HCT116 (cell line): Measurements from ENCODE around the gene ATP12A. TPM values are rescaled to one million over a fixed set of nuclear protein-coding genes. Genes with fewer than 3 reads are reported as not detected.

Experiments used
- ATAC-seq: fragments of 200-7000 bp; cut with Tn5 transposase; 2 replicates; pipeline ENCODE4 v1.9.1; 2020; ENCODE audit warnings: mild to moderate bottlenecking, moderate library complexity
- BruUV-seq: library from RNA; stranded (reverse); fragments of 400-500 nt; replicated peaks from 2 replicates; lab custom pipeline; 2021; lab: Mats Ljungman, UMichigan
- CTCF ChIA-PET: fragments of 300-600 bp; sonication (Branson Sonifier 250); formaldehyde crosslinking; loops from one replicate; lab custom pipeline; 2021; ENCODE audit warnings: antibody characterized with exemption; lab: Charles Lee
- POLR2A ChIA-PET: fragments of 300-600, 350-600 bp; sonication (Branson Sonifier 250); formaldehyde crosslinking; loops from one replicate; lab custom pipeline; 2021; ENCODE audit warnings: antibody characterized with exemption; lab: Charles Lee
- RAD21 ChIA-PET, 2 experiments: fragments of 300-600 bp; sonication (Branson Sonifier 250); formaldehyde crosslinking; loops; one replicate each; lab custom pipeline; 2023; ENCODE audit warnings: low total read pairs in 2 of 2; ENCODE audit not compliant: uncharacterized antibody in 2 of 2, unreplicated experiment in 2 of 2, low non-redundant PET in 1 of 2; lab: Charles Lee
- DNase-seq: peaks from one replicate; pipeline ENCODE4 v3.0.0-alpha.2; 2010; ENCODE audit warnings: low read depth, low spot score
- H2AFZ ChIP-seq: fragments of 200-600 bp; shearing (Covaris generic), sonication (generic); 2 replicates; pipeline ENCODE4 v1.6.1; 2017; ENCODE audit warnings: low read depth, mixed run types, mixed read lengths, antibody characterized with exemption, low read length; ENCODE audit not compliant: poor library complexity, severe bottlenecking
- H3K27ac ChIP-seq: 2 replicates; pipeline ENCODE4 v1.5.1; 2012; ENCODE audit warnings: low read depth, low read length
- H3K27me3 ChIP-seq: fragments of 200-600 bp; sonication (generic); 2 replicates; pipeline ENCODE4 v1.6.1; 2016; ENCODE audit warnings: mixed run types, low read length, mixed read lengths; ENCODE audit not compliant: insufficient read depth
- H3K36me3 ChIP-seq, 2 experiments: fragments of 200-500 bp in 1 of 2; fragments of 200-600 bp in 1 of 2; sonication (Bioruptor generic) in 1 of 2; sonication (generic) in 1 of 2; 2 replicates each; pipeline versions ENCODE4 v1.5.1 to v1.6.1; 2014 to 2016; ENCODE audit warnings: low read length in 2 of 2, inconsistent platforms in 1 of 2, mixed read lengths in 1 of 2, mixed run types in 1 of 2; ENCODE audit not compliant: insufficient read depth in 2 of 2, control insufficient read depth in 1 of 2
- H3K4me1 ChIP-seq, 2 experiments: fragments of 200-600 bp in 1 of 2; sonication (generic) in 1 of 2; 2 replicates each; pipeline versions ENCODE4 v1.5.1 to v1.6.1; 2012 to 2017; ENCODE audit warnings: low read length in 2 of 2, inconsistent platforms in 1 of 2, mild to moderate bottlenecking in 1 of 2, mixed read lengths in 1 of 2, mixed run types in 1 of 2, moderate library complexity in 1 of 2; ENCODE audit not compliant: insufficient read depth in 2 of 2, control insufficient read depth in 1 of 2
- H3K4me2 ChIP-seq: fragments of 200-600 bp; sonication (generic); 2 replicates; pipeline ENCODE4 v1.6.1; 2017; ENCODE audit warnings: mixed run types, low read length, mixed read lengths
- H3K4me3 ChIP-seq, 2 experiments: fragments of 200-600 bp in 1 of 2; sonication (generic) in 1 of 2; replicated peaks in 1 of 2; 2 replicates each; pipeline ENCODE4 v1.5.1; 2011 to 2016; ENCODE audit warnings: low read length in 2 of 2, control low read depth in 1 of 2, low read depth in 1 of 2, mild to moderate bottlenecking in 1 of 2, mixed read lengths in 1 of 2, mixed run types in 1 of 2
- H3K79me2 ChIP-seq: fragments of 200-600 bp; sonication (generic); 2 replicates; pipeline ENCODE4 v1.6.1; 2017; ENCODE audit warnings: mild to moderate bottlenecking, mixed run types, low read length, moderate library complexity, mixed read lengths; ENCODE audit not compliant: insufficient read depth
- H3K9ac ChIP-seq: fragments of 200-600 bp; sonication (generic); 2 replicates; pipeline ENCODE4 v1.6.1; 2016; ENCODE audit warnings: low read length, mixed read lengths
- H3K9me2 ChIP-seq: fragments of 200-600 bp; sonication (generic), shearing (Covaris generic); 2 replicates; pipeline ENCODE4 v1.6.1; 2017; ENCODE audit warnings: mixed run types, mild to moderate bottlenecking, moderate library complexity; ENCODE audit not compliant: insufficient read depth
- H3K9me3 ChIP-seq, 2 experiments: fragments of 200-500 bp in 1 of 2; fragments of 200-600 bp in 1 of 2; sonication (Bioruptor generic) in 1 of 2; sonication (generic) in 1 of 2; 2 replicates each; pipeline ENCODE4 v1.6.1; 2014 to 2017; ENCODE audit warnings: low read length in 2 of 2, mixed read lengths in 2 of 2, inconsistent platforms in 1 of 2, low read depth in 1 of 2, mild to moderate bottlenecking in 1 of 2, mixed run types in 1 of 2, moderate library complexity in 1 of 2; ENCODE audit not compliant: control insufficient read depth in 1 of 2, insufficient read depth in 1 of 2
- H4K20me1 ChIP-seq: fragments of 200-600 bp; sonication (generic), shearing (Covaris generic); 2 replicates; pipeline ENCODE4 v1.6.1; 2017; ENCODE audit warnings: mixed run types, mild to moderate bottlenecking, moderate library complexity; ENCODE audit not compliant: insufficient read depth
- CBX3 ChIP-seq: IDR thresholded peaks from 2 replicates; pipeline ENCODE4 v1.6.1; 2012; ENCODE audit warnings: low read depth
- CEBPB ChIP-seq: IDR thresholded peaks from 2 replicates; pipeline ENCODE4 v1.6.1; 2012; ENCODE audit warnings: low read depth
- ELF1 ChIP-seq: IDR thresholded peaks from 2 replicates; pipeline ENCODE4 v1.6.1; 2012; ENCODE audit warnings: low read depth, borderline replicate concordance
- EZH2 ChIP-seq: fragments of 200-600 bp; sonication (generic); IDR thresholded peaks from 2 replicates; pipeline ENCODE4 v1.6.1; 2017; ENCODE audit warnings: antibody characterized with exemption, mixed run types
- FOSL1 ChIP-seq: IDR thresholded peaks from 2 replicates; pipeline ENCODE4 v1.6.1; 2012; ENCODE audit warnings: low read depth
- JUND ChIP-seq: IDR thresholded peaks from 2 replicates; pipeline ENCODE4 v1.6.1; 2012
- POLR2A ChIP-seq: IDR thresholded peaks from 2 replicates; pipeline ENCODE4 v1.7.0; 2011; ENCODE audit warnings: borderline replicate concordance; ENCODE audit not compliant: insufficient read depth, insufficient read length; ENCODE audit errors: extremely low read depth
- POLR2AphosphoS5 ChIP-seq: IDR thresholded peaks from 2 replicates; pipeline ENCODE4 v1.6.1; 2011; ENCODE audit warnings: mild to moderate bottlenecking, low read depth, low read length, moderate library complexity
- RAD21 ChIP-seq: IDR thresholded peaks from 2 replicates; pipeline ENCODE4 v1.6.1; 2012; ENCODE audit warnings: low read depth, mild to moderate bottlenecking
- SP1 ChIP-seq: IDR thresholded peaks from 2 replicates; pipeline ENCODE4 v1.6.1; 2012; ENCODE audit warnings: low read depth
- SRF ChIP-seq: IDR thresholded peaks from 2 replicates; pipeline ENCODE4 v1.6.1; 2012; ENCODE audit warnings: low read depth
- TCF7L2 ChIP-seq: IDR thresholded peaks from 2 replicates; pipeline ENCODE4 v1.7.0; 2011; ENCODE audit warnings: borderline replicate concordance, inconsistent platforms; ENCODE audit not compliant: insufficient read depth, insufficient read length; ENCODE audit errors: extremely low read depth
- ZFX ChIP-seq: fragments of 450-650 bp; IDR thresholded peaks from 2 replicates; pipeline ENCODE4 v1.6.1; 2017
- intact Hi-C: fragments of 100-400 bp; cut with micrococcal nuclease; formaldehyde crosslinking; loops from 2 replicates; pipeline ENCODE4 v1.10.0; 2022
- total RNA-seq: library from RNA; stranded (reverse); gene quantifications from one replicate; pipeline ENCODE4 v1.2.1, GENCODE V29; 2021; ENCODE audit not compliant: unreplicated experiment
- TF ChIP-seq, protein P1 (sequence below), 3 experiments: fragments of 200-600 bp in 1 of 3; sonication (generic) in 1 of 3; IDR thresholded peaks in 2 of 3; conservative IDR thresholded peaks in 1 of 3; 2 replicates each; pipeline ENCODE4 v1.5.1; 2012 to 2017; ENCODE audit warnings: low read depth in 2 of 3, low read length in 2 of 3, antibody characterized with exemption in 1 of 3, borderline replicate concordance in 1 of 3, control low read depth in 1 of 3, mild to moderate bottlenecking in 1 of 3, mixed read lengths in 1 of 3, mixed run types in 1 of 3, moderate library complexity in 1 of 3; ENCODE audit not compliant: insufficient read depth in 1 of 3
- TF ChIP-seq, protein P2 (sequence below): IDR thresholded peaks from 2 replicates; pipeline ENCODE4 v1.6.1; 2012
- TF ChIP-seq, protein P3 (sequence below): IDR thresholded peaks from 2 replicates; pipeline ENCODE4 v1.6.1; 2012
- TF ChIP-seq, protein P4 (sequence below): IDR thresholded peaks from 2 replicates; pipeline ENCODE4 v1.6.1; 2011; ENCODE audit warnings: mild to moderate bottlenecking, low read length, moderate library complexity; ENCODE audit not compliant: insufficient replicate concordance; ENCODE audit errors: extremely low read depth

ATP12A gene
- total RNA-seq, 1 experiment from 2014 or later, result 0.30 TPM

DNA sequence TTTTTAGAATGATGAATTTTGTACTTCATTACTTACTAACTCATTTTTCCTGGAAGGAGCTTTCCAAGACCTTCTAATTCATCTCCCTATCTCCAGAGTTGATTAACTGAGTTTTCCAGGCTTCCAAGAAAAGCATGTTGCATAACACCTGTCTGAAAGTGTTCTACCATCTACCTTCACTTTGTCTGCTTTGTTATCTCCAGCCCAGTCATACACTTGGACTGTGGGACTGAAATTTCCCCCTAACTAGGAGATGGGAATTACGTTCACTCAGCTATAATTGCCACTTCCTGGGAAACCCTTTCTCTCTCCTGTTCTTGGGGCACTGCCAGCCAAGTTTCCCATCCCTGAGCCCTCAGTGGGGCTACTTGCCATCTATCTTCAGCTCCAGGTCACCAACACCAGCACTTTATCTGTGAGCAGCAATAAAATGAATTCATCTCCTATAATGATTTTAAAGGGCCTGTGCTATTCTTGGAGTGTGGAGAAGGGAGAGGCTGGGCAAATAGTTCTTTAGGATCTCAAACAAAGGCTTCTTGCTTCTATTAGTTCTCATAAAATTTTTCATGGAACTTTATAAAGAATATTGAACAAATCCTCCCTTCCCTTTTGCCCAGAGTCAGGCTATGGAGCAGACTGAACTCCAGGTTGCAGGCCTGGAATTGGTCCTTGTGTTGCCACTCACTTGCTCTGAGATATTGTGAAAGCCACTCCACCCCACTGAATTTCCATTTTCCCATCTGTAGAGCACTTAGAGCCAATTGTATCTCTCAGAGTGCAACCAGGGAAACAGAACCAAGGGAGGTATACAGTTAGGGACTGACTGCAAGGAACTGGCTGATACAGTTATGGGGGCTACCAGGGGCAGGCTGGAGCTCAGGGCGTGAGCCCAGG lies 17.8 kb upstream of the ATP12A start:
- Histone ChIP-seq H3K27ac (no peak overlapping the region), H2AFZ (no peak overlapping the region), H3K4me1 (peaks cover 0 to 11% of the 10 kb centered on the region in 2 experiments; a peak in 2 of 4 replicates), H3K36me3 (no peaks in the 10 kb centered on the region), H3K4me3 (no peak overlapping the region), H3K79me2 (no peaks in the 10 kb centered on the region), H4K20me1 (no peaks in the 10 kb centered on the region), H3K9ac (no peak overlapping the region), H3K4me2 (no peak overlapping the region), H3K27me3 (no peaks in the 10 kb centered on the region), H3K9me3 (no peaks in the 10 kb centered on the region), H3K9me2 (no peaks in the 10 kb centered on the region)
- DNase-seq (no peak), ATAC-seq (no peak)
- RAD21 ChIA-PET, result no interaction called here
- CTCF ChIA-PET, result no interaction called here
- no TSS peak for BruUV-seq
- intact Hi-C loops, result no loop called here
- TF ChIP-seq EZH2 (no peak), CEBPB (no peak), POLR2A (no peak), POLR2AphosphoS5 (no peak), JUND (no peak), SP1 (no peak), FOSL1 (no peak), CBX3 (no peak), RAD21 (no peak), SRF (no peak), TCF7L2 (no peak), ZFX (no peak), ELF1 (no peak)
- TF ChIP-seq, protein P1, sequence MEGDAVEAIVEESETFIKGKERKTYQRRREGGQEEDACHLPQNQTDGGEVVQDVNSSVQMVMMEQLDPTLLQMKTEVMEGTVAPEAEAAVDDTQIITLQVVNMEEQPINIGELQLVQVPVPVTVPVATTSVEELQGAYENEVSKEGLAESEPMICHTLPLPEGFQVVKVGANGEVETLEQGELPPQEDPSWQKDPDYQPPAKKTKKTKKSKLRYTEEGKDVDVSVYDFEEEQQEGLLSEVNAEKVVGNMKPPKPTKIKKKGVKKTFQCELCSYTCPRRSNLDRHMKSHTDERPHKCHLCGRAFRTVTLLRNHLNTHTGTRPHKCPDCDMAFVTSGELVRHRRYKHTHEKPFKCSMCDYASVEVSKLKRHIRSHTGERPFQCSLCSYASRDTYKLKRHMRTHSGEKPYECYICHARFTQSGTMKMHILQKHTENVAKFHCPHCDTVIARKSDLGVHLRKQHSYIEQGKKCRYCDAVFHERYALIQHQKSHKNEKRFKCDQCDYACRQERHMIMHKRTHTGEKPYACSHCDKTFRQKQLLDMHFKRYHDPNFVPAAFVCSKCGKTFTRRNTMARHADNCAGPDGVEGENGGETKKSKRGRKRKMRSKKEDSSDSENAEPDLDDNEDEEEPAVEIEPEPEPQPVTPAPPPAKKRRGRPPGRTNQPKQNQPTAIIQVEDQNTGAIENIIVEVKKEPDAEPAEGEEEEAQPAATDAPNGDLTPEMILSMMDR (IDR thresholded peaks at IDR 0.05 in 2 of 3, conservative IDR thresholded peaks at IDR 0.05 in 1 of 3; ENCODE audit: borderline replicate concordance in 1 of 3, insufficient read depth in 1 of 3, low read depth in 2 of 3, low read length in 2 of 3), result no peak
- TF ChIP-seq, protein P2, sequence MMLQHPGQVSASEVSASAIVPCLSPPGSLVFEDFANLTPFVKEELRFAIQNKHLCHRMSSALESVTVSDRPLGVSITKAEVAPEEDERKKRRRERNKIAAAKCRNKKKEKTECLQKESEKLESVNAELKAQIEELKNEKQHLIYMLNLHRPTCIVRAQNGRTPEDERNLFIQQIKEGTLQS, result no peak
- TF ChIP-seq, protein P3, sequence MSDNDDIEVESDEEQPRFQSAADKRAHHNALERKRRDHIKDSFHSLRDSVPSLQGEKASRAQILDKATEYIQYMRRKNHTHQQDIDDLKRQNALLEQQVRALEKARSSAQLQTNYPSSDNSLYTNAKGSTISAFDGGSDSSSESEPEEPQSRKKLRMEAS, result no peak
- TF ChIP-seq, protein P4, sequence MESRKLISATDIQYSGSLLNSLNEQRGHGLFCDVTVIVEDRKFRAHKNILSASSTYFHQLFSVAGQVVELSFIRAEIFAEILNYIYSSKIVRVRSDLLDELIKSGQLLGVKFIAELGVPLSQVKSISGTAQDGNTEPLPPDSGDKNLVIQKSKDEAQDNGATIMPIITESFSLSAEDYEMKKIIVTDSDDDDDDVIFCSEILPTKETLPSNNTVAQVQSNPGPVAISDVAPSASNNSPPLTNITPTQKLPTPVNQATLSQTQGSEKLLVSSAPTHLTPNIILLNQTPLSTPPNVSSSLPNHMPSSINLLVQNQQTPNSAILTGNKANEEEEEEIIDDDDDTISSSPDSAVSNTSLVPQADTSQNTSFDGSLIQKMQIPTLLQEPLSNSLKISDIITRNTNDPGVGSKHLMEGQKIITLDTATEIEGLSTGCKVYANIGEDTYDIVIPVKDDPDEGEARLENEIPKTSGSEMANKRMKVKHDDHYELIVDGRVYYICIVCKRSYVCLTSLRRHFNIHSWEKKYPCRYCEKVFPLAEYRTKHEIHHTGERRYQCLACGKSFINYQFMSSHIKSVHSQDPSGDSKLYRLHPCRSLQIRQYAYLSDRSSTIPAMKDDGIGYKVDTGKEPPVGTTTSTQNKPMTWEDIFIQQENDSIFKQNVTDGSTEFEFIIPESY, result no peak
- POLR2A ChIA-PET, result no interaction called here
